ENCODE results near the gene ARPP21.

ARPP21 gene

GRCh38 chr3:35674451-35675109 is 35.3 kb downstream of the ARPP21 start:
- H3K4me3 ChIP-seq (ENCODE audit: low read depth, low read length) = no peak overlapping the region

GRCh38 chr3:35675206-35675605 is 35.9 kb downstream of the ARPP21 start:
- H3K4me3 ChIP-seq (ENCODE audit: low read depth, low read length) = no peak overlapping the region

GRCh38 chr3:35675621-35676020 is 36.3 kb downstream of the ARPP21 start:
- no peak overlapping the region for H3K4me3 ChIP-seq (ENCODE audit: low read depth, low read length)

- no peak overlapping the region for H3K4me3 ChIP-seq (ENCODE audit: low read depth, low read length)
Measured at GRCh38 chr3:35677797-35678196, 38.5 kb downstream of the ARPP21 start.

- no peak overlapping the region for H3K4me3 ChIP-seq (ENCODE audit: low read depth, low read length)
Measured at GRCh38 chr3:35678643-35679161, 39.4 kb downstream of the ARPP21 start.

GRCh38 chr3:35679409-35680080 is 40.2 kb downstream of the ARPP21 start:
- H3K4me3 ChIP-seq (ENCODE audit: low read depth, low read length) = no peak overlapping the region

GRCh38 chr3:35680866-35681650 is 41.7 kb downstream of the ARPP21 start:
- no peak overlapping the region for H3K4me3 ChIP-seq (ENCODE audit: low read depth, low read length)

- no peak overlapping the region for H3K4me3 ChIP-seq (ENCODE audit: low read depth, low read length)
Measured at GRCh38 chr3:35685153-35685552, 45.8 kb downstream of the ARPP21 start.

GRCh38 chr3:35688826-35689225 is 49.5 kb downstream of the ARPP21 start:
- no peak overlapping the region for H3K4me3 ChIP-seq (ENCODE audit: low read depth, low read length)

- no peak overlapping the region for H3K4me3 ChIP-seq (ENCODE audit: low read depth, low read length)
Measured at GRCh38 chr3:35690271-35690670, 50.9 kb downstream of the ARPP21 start.

GRCh38 chr3:35705904-35706303 is 66.6 kb downstream of the ARPP21 start:
- no peak overlapping the region for H3K4me3 ChIP-seq (ENCODE audit: low read depth, low read length)

- H3K4me3 ChIP-seq (ENCODE audit: low read depth, low read length) = no peak overlapping the region
Measured at GRCh38 chr3:35707904-35708303, 68.6 kb downstream of the ARPP21 start.

GRCh38 chr3:35708394-35709271 is 69.3 kb downstream of the ARPP21 start:
- H3K4me3 ChIP-seq (ENCODE audit: low read depth, low read length) = no peak overlapping the region

- H3K4me3 ChIP-seq (ENCODE audit: low read depth, low read length) = no peak overlapping the region
Measured at GRCh38 chr3:35709691-35710090, 70.4 kb downstream of the ARPP21 start.

- H3K4me3 ChIP-seq (ENCODE audit: low read depth, low read length) = no peak overlapping the region
Measured at GRCh38 chr3:35710554-35710953, 71.2 kb downstream of the ARPP21 start.

- no peak overlapping the region for H3K4me3 ChIP-seq (ENCODE audit: low read depth, low read length)
Measured at GRCh38 chr3:35718921-35719320, 79.6 kb downstream of the ARPP21 start.

GRCh38 chr3:35721628-35722027 is 82.3 kb downstream of the ARPP21 start:
- no peak overlapping the region for H3K4me3 ChIP-seq (ENCODE audit: low read depth, low read length)

GRCh38 chr3:35722902-35723301 is 83.6 kb downstream of the ARPP21 start:
- H3K4me3 ChIP-seq (ENCODE audit: low read depth, low read length) = no peak overlapping the region

GRCh38 chr3:35723480-35724097 is 84.3 kb downstream of the ARPP21 start:
- no peak overlapping the region for H3K4me3 ChIP-seq (ENCODE audit: low read depth, low read length)

- H3K4me3 ChIP-seq (ENCODE audit: low read depth, low read length) = no peak overlapping the region
Measured at GRCh38 chr3:35724106-35724505, 84.8 kb downstream of the ARPP21 start.
